GM21717 (cell line): ENCODE measurements around the gene APOBEC3G.

ENCODE experiments used
- ATAC-seq: cut with Tn5 transposase; IDR thresholded peaks from one replicate; pipeline ENCODE4 v1.9.1; 2021; ENCODE audit warnings: mild to moderate bottlenecking, moderate library complexity; ENCODE audit not compliant: unreplicated experiment

The APOBEC3G gene

DNA sequence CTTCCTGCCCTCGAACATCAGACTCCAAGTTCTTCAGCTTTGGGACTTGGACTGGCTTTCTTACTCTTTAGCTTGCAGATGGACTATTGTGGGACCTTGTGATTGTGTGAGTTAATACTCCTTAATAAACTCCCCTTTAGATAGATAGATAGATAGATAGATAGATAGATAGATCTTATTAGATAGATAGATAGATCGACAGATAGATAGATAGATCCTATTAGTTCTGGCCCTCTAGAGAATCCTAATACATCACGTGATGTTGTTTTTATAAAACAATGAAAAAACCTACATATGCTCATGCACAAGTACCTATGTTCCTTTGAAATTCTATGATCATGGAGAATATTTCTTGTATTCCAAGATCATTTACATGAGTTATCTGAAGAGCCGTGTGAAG, 43.9 kb downstream of the APOBEC3G start:
- ATAC-seq: no peak

DNA sequence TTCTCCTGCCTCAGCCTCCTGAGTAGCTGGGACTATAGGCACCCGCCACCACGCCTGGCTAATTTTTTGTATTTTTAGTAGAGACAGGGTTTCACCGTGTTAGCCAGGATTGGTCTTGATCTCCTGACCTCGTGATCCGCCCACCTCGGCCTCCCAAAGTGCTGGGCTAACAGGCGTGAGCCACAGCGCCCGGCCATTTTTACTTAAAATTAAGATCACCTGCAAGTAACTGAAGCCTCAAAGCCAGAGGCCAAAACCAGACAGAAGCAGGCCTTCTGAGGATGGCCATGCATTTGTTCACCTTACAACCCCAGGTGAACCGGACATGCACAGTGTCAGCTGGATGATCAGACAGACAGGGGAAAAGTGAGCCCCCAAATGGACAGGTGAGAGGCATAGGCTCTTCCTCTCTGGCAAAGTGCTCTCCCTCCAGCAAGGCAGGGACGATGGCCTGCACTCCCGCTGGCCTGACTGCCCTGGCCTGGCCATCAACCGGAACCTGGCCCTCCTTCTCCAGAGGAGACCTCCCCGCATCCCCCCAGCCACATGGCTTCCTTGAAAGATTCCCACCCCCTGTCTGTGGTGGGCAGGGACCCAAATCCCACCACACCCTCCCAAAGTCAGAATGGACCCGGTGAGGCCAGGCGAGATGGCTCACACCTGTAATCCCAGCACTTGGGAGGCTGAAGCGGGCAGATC, 45.8 kb downstream of the APOBEC3G start:
- no peak for ATAC-seq

DNA sequence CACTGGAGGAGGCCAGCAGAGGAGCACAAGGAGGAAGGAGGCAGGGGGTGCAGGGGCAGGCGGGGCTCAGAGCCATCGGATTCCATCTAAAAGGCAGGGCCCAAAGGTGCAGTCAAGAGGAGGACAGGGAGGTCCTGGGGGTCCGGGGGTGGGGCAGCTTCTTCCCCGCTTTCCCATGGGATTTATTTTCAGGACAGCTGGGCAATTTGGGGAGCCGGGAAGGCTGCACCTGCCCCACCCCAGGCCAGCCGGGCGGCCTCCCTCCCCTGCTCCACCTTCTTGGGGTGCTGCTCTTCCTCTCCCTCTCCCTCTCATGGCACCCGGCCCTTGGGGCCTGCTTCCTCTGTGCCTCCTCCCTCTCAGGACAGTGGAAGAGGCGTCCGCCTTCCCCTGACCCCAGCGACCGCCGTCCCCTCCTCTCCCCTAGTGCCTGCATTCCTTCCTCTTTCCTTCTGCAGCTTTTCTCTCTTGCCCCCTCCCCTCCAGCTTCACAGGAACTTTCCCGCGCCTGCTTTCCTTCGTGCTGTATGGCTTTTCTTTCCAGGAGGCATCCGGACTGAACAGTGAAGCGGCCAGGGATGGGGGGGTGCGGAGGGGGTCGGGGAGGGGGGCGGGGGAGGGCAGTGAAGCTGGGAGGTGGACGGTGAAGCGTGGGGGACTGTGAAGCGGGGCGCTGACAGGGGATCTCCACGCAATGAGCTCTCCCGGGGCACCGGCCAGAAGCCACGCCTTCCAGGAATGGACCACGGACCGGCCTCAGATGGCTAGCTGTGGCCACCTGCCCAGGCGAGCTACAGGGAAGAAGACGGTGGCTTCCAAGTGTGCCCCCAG, 46.9 kb downstream of the APOBEC3G start:
- no peak for ATAC-seq

DNA sequence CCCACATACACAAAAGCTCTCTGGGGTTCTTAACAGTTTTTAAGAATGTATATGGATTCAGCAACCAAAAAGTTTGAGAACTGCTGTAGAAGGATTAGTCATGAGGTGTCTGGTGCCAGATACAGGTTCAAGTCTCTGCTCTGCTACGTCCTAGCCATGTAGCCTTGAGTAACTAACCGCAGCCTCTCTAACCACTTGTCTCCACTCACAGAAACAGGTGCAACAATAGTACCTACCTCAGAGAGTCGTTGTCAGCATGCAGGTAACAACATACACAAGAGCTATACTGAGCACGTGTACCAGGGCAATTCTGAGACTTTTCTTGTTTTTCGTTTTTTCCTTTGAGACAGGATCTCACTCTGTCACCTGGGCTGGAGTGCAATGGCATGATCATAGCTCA, 48.5 kb downstream of the APOBEC3G start:
- ATAC-seq: no peak

DNA sequence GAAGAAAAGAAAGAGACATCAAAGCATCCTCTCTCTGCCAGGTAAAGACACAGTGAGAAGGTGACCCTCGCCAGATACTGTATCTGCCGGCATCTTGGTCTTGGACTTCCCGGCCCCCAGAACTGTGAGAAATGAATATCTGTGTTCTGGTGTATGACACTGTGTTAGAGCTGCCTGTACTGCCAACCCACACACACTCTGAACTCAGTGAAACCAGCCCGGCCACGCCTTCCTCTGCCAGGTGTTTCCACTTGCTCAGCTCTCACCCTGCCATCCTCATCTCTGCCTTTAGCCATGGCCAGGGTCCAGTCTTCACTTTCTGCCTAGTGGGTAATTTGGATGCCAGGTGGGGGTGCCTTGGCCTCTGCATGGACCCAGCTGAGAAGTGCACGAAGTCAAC, 51.4 kb downstream of the APOBEC3G start:
- ATAC-seq: no peak

DNA sequence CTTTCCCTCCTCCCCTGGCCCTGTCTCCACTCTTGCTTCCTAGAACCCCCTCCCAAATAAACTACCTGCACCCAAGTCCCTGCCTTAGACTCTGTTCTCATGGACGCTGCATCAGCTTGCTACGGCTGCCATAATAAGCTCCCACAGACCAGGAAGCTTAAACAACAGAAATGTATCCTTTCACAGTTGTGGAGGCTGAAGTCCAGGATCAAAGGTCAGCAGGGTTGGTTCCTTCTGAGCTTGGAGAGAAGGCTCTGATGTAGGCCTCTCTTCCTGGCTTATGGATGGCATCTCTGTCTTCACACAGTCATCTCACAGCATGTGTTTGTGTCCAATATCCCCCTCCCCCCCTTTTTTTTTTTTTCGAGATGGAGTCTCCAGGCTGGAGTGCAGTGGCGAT, 52.0 kb downstream of the APOBEC3G start:
- no peak for ATAC-seq

DNA sequence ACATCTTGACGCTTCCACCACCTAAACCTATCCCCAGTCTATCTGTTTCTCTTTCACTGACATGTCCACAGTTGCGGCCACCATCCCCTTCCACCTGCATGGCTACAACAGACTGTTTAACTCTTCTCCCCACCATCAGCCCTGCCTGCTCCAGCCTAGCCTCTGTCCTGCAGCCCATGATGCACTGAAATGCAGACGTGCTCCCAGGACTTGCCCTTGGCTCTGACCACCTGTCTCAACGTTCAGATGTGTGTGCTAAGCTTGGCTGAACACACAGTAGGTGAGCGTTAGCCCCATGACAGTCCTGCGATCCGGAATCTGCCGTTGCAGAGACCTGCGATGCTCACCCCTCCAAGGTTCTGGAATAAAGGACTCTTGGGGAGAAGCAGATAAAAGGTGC, 52.7 kb downstream of the APOBEC3G start:
- no peak for ATAC-seq

DNA sequence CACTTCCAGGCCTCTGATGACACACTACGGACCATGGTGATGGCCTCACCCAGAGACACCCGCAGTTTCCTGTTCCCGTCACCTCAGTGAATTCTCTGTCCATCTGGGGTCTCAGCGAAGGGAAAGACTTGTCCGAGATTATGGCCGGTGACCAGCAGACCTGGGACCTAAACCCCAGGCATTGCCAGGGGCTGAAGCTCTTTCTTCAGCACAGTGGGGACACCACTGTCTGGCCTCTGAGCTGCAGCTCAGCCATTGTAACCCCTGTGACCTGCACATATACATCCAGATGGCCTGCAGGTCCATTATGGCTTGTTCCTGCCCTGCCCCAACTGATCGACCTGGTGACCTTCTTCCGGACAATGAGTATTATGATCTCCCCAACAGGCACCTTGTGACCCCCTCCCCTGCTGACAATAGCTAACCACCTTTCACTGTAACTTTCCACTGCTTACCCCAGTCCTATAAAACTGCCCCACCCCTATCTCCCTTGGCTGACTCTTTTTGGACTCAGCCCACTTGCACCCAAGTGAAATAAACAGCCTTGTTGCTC, 53.2 kb downstream of the APOBEC3G start:
- no peak for ATAC-seq

DNA sequence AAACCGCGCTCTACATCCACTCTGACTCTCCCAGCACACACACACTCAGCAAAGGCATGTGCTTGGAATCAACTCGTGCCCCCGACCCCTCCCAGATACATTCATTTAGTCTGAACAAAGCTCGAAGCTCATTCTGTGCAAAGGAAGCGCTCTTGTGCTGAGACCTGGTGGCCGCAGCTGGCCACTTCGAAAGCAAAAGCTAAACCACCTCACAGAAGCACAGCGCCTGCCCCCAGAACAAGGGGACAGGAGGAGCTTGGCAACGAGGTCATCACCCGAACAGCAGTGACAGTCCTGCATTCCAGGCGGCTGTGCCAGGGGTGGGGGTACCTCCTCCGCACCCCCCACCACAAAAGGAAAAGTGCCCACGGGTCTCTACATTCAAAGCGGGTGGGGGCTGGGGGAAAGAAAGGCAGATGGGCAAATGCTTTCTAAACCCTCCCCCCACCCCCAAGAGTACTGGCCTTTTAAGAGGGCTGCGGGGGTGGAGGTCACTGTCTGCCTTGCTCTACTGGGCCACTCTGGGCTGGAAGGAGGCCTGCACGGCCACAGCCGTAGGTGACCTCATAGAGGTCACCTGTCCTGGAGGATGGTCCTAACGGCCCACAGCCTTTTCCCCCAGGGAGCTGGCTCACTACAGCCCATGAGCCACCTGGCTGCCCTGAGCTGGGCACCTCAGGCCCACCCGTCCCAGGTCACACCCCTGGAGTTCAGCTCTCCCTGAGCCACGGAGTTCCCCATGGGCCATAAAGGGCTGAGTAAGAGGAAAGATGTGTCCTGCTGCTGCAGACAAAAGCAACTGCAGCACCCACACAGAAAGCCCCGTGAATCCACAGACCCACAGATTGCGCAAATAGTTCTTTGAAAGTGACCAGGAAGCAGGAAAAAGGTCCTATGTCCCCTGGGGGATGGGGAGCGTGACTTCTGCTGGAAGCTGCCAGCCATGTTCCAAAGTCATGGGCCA, 54.1 kb downstream of the APOBEC3G start:
- ATAC-seq: no peak

DNA sequence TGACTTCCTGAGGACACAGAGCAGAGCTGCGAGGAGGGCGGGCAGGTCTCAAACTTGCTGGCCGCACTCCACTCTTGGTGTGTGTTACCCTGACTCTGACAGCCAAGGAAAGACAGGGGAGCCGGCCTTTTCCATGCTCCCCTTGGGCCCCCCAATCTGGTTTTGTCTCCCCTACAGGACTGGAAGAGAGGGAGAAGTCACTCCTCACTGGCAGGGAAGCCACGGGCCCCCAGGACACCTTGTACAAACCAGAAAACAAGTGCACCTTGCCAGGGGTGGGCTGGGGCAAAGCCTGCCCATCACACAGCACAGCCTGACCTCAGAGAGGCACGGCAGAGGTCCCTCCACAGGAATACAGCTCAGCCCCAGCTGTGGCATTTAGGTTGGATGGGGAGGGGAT, 55.2 kb downstream of the APOBEC3G start:
- no peak for ATAC-seq

DNA sequence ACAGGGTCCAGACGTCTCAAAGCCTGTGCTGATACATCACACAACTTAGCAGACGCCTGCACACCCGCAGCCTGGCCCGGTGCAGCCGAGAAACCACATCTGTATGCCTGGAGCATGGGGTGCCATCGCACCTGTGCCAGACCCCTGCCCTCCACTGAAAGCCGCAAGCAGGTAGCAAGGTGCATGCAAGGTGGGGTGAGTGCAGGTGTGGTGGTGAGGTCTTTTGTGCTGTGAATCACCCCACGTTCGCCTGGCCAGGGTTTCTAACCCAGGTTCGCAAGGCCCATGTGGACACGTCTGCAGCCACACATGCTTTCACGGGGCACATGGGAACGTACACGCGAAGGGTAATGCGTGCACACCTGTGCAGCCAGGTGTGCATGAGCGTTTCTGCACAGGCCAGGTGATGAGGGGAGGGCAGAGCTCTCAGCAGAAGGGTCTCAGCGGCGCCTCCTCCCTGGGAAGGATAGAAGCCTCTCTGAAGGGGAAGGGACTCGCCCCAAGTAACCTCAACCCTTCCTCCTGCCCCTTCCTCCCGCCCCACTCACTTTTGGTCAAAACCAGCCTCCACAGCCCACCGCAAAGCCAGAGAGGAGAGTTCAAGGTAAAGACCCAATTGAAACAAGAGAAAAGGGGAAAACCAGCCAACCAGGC, 55.9 kb downstream of the APOBEC3G start:
- ATAC-seq: no peak

DNA sequence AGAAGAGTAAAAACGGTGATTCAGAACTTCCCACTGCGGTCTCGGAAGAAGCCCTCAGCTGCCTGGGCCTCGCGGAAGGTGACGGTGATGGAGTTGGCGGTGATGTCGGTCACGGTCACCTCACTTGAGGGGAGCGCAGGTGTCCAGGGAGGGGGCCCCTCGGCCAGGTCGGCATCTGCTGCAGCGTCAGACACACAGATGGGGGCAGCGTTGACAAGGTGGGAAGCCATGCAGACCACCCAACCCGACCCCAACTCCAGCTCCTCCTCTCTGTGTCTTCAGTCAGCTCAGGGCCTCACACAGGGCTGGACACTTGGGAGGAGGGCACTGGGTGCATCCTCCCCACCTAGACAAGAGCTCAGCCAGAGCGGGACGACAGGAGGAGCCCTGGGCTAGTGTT, 56.8 kb downstream of the APOBEC3G start:
- no peak for ATAC-seq

DNA sequence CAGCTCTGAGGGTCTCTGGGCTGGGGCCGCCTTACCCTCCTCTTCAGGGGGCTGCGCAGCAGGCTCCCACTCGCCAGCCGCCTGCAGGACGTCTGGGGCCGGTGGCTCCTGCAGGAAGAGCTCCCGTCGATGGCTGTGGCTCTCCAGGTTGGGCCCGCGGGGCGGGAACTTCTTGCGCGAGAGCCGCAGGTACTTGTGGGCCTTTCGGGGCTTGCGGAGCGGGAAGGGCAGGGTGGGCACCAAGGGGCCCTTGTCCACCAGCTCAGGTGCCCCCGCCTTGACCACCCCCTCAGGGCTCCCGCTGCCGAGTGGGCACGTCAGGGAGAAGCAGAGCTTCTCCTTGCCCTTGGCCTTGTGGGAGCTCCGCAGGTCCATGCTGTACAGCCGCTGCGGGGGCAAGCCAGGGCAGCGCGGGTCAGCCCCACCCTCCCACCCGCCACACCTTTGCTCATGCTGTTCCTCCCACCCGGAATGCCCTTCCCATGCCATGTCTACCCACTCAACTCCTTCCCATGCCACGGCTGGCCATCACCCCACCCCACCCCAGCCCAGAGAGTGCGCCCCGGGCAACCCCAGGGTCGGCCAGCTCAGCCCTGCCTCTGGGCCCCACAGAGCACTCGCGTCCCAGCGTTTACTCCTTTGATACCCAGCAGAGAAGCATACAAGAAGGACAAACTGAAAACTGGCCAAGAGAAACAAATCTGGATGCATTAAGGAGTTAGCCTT, 57.5 kb downstream of the APOBEC3G start:
- ATAC-seq: no peak

DNA sequence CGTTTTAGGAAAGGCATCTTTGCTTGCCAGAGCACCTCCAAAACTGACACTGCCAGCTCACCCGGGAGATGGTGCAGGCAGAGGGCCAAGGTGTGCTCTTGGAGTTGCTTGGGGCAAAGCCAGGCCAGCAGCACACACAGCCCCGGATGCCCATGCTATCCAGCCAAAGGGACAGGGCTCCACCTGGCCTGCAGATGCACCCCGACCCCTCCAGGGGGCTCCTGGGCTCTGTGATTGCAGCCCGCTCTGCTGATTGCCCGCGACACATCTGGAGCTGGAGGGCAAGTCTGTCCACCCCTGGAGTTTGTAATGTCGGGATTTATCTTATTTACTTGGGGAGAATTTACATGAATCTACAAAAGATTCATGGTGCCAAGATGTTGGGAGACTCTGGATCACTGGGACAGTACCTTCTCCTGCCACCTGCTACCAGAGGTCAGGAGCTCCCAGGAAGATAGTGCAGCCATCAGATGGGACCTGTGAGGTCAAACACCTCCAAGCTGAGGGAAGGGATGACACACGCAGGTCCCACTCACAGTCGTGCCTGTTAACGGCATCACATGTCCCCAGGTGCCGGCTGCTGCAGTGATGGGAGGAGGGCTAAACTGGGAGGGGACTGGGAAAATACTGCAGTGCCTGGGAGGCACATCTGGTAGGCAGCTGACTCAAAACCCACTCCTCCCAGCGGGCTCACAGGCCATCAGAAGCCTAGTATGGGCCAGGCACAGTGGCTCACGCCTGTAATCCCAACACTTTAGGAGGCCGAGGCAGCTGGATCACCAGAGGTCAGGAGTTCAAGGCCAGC, 58.2 kb downstream of the APOBEC3G start:
- ATAC-seq: no peak

DNA sequence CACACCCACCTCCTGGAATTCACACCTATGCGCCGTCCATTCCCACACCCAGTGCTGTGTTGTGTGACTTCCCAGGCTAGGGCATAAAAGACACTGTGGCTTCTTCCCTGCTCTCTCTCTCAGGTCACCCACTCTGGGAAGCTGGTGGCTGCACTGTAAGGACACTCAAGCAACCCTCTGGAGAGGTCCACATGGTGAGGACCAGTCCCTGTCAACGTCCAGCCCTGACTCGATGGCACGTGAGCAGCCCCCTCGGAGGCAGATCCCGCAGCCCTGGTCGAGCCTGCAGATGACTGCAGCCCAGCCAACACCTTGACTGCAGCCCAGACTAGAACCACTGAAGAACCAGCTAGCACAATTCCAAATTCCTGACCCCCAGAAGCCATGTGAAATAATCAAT, 59.2 kb downstream of the APOBEC3G start:
- no peak for ATAC-seq
